SU-DHL-6 (cell line): ENCODE data around the gene C17orf113.
A peak's percentile ranks its signal among the peaks of the same experiment; 100 is the strongest.

Experiments
- H2AFZ ChIP-seq: fragments of 200-600 bp; sonication (generic); 2 replicates; pipeline ENCODE4 v1.6.1; 2014; ENCODE audit warnings: low read depth, mild to moderate bottlenecking, moderate library complexity, mixed read lengths, antibody characterized with exemption, low read length; ENCODE audit not compliant: severe bottlenecking
- H3F3A ChIP-seq: fragments of 200-600 bp; shearing (Covaris generic); 2 replicates; pipeline ENCODE4 v1.6.0; 2016; ENCODE audit warnings: antibody characterized with exemption, mild to moderate bottlenecking; ENCODE audit not compliant: insufficient read depth
- H3K27ac ChIP-seq: fragments of 200-600 bp; sonication (generic); 2 replicates; pipeline ENCODE4 v1.5.1; 2016; ENCODE audit warnings: low read depth, mild to moderate bottlenecking, low read length, moderate library complexity, mixed read lengths
- H3K27me3 ChIP-seq: fragments of 200-600 bp; sonication (generic), shearing (Covaris generic); 2 replicates; pipeline ENCODE4 v1.6.0; 2014; ENCODE audit warnings: mild to moderate bottlenecking, low read length
- H3K36me3 ChIP-seq: fragments of 200-600 bp; sonication (generic); 2 replicates; pipeline ENCODE4 v1.6.1; 2014; ENCODE audit warnings: mild to moderate bottlenecking, low read length, mixed read lengths
- H3K4me2 ChIP-seq: fragments of 300-600, 200-600 bp; shearing (Covaris generic), sonication (generic); 2 replicates; pipeline ENCODE4 v1.6.0; 2014; ENCODE audit warnings: low read length, low read depth, mild to moderate bottlenecking; ENCODE audit not compliant: poor library complexity, severe bottlenecking
- H3K4me3 ChIP-seq: fragments of 200-600 bp; sonication (generic); 2 replicates; pipeline ENCODE4 v1.5.1; 2014; ENCODE audit warnings: antibody characterized with exemption, low read length, mild to moderate bottlenecking, mixed read lengths; ENCODE audit not compliant: insufficient read depth, poor library complexity, severe bottlenecking
- H3K79me2 ChIP-seq: fragments of 200-600 bp; sonication (generic); 2 replicates; pipeline ENCODE4 v1.6.1; 2014; ENCODE audit warnings: mild to moderate bottlenecking, low read length, moderate library complexity; ENCODE audit not compliant: insufficient read depth
- H3K9ac ChIP-seq: fragments of 200-600 bp; sonication (generic); 2 replicates; pipeline ENCODE4 v1.7.0; 2014; ENCODE audit warnings: mild to moderate bottlenecking, low read length
- H3K9me2 ChIP-seq: fragments of 200-600 bp; sonication (generic); replicated peaks from 2 replicates; pipeline ENCODE4 v1.6.1; 2014; ENCODE audit warnings: low read length; ENCODE audit not compliant: insufficient read depth
- H3K9me3 ChIP-seq: fragments of 200-600 bp; sonication (generic); 2 replicates; pipeline ENCODE4 v1.6.1; 2014; ENCODE audit warnings: low read length, mixed read lengths; ENCODE audit not compliant: insufficient read depth
- H4K20me1 ChIP-seq: fragments of 200-600 bp; sonication (generic); 2 replicates; pipeline ENCODE4 v1.6.1; 2014; ENCODE audit warnings: low read depth, mild to moderate bottlenecking, antibody characterized with exemption, low read length, moderate library complexity, mixed read lengths
- EZH2phosphoT487 ChIP-seq: fragments of 200-600 bp; sonication (generic), shearing (Covaris generic); conservative IDR thresholded peaks from 2 replicates; pipeline ENCODE4 v1.6.1; 2018; ENCODE audit warnings: mild to moderate bottlenecking, antibody characterized with exemption, low read length, moderate library complexity, mixed read lengths
- TF ChIP-seq, protein P1 (sequence below): fragments of 200-600 bp; sonication (generic); IDR thresholded peaks from one replicate; pipeline ENCODE4 v1.5.1; 2017; ENCODE audit warnings: antibody characterized with exemption, mild to moderate bottlenecking, low read length, moderate library complexity; ENCODE audit not compliant: insufficient read depth, poor library complexity, severe bottlenecking

The C17orf113 gene

DNA sequence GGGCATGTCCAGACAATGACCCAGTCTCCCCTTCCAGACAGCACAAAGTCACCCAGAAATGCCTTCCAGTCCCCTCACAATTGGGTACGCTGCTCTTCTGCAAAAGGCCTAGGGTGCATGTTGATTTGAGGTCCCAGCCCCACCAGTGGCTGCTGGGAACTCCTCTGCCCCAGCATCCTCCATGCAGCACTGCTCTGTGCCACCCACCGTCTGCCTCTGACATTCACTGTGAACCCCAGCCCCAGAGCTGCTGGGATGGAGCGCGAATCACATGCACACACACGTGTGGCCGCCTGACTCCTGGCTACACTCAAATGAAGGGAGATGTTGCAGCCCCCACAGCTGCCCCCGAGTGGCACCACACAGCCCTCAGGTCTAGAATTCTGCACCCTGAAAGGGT is 1.2 kb upstream of the C17orf113 start:
- Histone ChIP-seq H3K4me2 (no peak overlapping the region), H3K9me2 (no peaks in the 10 kb centered on the region), H3K27ac (no peak overlapping the region), H3K27me3 (no peaks in the 10 kb centered on the region), H3K36me3 (no peaks in the 10 kb centered on the region), H3K79me2 (no peaks in the 10 kb centered on the region), H3F3A (no peaks in the 10 kb centered on the region), H3K9ac (no peak overlapping the region), H3K4me3 (no peak overlapping the region), H4K20me1 (no peaks in the 10 kb centered on the region), H3K9me3 (no peaks in the 10 kb centered on the region), H2AFZ (no peak overlapping the region)
- no peak for TF ChIP-seq EZH2phosphoT487
- TF ChIP-seq, protein P1, sequence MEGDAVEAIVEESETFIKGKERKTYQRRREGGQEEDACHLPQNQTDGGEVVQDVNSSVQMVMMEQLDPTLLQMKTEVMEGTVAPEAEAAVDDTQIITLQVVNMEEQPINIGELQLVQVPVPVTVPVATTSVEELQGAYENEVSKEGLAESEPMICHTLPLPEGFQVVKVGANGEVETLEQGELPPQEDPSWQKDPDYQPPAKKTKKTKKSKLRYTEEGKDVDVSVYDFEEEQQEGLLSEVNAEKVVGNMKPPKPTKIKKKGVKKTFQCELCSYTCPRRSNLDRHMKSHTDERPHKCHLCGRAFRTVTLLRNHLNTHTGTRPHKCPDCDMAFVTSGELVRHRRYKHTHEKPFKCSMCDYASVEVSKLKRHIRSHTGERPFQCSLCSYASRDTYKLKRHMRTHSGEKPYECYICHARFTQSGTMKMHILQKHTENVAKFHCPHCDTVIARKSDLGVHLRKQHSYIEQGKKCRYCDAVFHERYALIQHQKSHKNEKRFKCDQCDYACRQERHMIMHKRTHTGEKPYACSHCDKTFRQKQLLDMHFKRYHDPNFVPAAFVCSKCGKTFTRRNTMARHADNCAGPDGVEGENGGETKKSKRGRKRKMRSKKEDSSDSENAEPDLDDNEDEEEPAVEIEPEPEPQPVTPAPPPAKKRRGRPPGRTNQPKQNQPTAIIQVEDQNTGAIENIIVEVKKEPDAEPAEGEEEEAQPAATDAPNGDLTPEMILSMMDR = no peak

DNA sequence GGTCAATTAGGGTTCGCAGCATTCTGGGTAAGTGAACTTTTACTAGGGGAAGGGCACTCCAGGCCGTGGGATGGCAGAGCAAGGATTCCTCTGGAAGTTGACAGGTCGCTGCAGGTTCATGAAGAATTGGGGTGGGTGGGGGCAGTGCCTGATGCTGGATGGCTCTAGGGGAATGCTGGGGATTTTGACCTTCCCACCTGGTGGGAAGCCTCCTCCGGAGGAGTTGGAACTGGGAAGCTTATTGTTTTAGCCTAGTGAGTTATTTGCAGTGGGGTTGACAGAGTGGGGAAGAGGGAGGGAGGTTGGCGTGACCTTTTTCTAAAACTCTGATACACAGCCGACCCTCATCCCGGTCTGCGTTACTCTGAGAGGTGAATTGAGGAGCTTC is 606 bp upstream of the C17orf113 start:
- Histone ChIP-seq H3K4me2 (no peak overlapping the region), H3K9me2 (no peaks in the 10 kb centered on the region), H3K4me3 (no peak overlapping the region), H2AFZ (no peak overlapping the region), H3K27ac (no peak overlapping the region), H3K36me3 (no peaks in the 10 kb centered on the region), H3K9ac (no peak overlapping the region), H4K20me1 (no peaks in the 10 kb centered on the region), H3K9me3 (no peaks in the 10 kb centered on the region), H3K27me3 (no peaks in the 10 kb centered on the region), H3K79me2 (no peaks in the 10 kb centered on the region), H3F3A (no peaks in the 10 kb centered on the region)
- TF ChIP-seq, protein P1 = no peak
- TF ChIP-seq EZH2phosphoT487 = no peak

DNA sequence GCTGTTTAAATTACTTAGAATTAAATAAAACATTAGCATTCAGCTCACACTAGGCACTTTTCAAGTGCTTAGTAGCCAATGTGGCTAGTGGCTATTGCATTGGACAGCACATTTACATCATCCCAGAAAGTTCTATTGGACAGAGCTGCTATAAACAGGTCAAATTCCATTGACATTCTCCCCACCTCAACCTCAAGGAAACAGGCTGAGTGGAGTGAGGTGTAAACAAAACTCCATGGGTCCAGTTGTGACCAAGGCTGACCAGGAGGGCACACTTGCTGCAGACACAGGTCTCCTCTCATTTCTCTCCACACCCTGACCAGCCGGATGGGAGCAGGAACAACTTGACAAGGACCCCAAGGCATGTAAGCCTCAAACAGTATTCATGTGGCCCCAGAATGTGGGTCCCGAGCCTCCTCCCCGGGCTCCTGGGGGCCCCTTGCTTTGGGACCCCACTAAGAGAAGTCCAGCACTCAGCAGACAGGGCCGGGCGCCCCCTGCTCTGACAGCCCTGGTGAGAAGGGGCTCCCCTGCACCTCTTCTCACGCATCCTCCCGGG is 488 bp downstream of the C17orf113 start:
- TF ChIP-seq EZH2phosphoT487 = no peak
- TF ChIP-seq, protein P1 = peak; percentile 25
- H3K9me3 ChIP-seq = no peaks in the 10 kb centered on the region
- H3K9me2 ChIP-seq = no peaks in the 10 kb centered on the region
- no peak overlapping the region for H3K9ac ChIP-seq
- H3K27ac ChIP-seq = no peak overlapping the region
- H3F3A ChIP-seq = no peaks in the 10 kb centered on the region
- H3K4me3 ChIP-seq = no peak overlapping the region
- no peaks in the 10 kb centered on the region for H3K27me3 ChIP-seq
- no peaks in the 10 kb centered on the region for H3K36me3 ChIP-seq
- peak overlapping the region; percentile 28 for H3K4me2 ChIP-seq
- no peaks in the 10 kb centered on the region for H3K79me2 ChIP-seq
- H2AFZ ChIP-seq = no peak overlapping the region
- no peaks in the 10 kb centered on the region for H4K20me1 ChIP-seq
